AG04450 (cell line): Measurements from ENCODE around the gene ADGB. TPM values are rescaled to one million over a fixed set of nuclear protein-coding genes. Genes with fewer than 3 reads are reported as not detected.

ENCODE experiments used
- CTCF ChIA-PET: fragments of 300-600, 350-600 bp; formaldehyde crosslinking; extraction: SDS; loops from one replicate; lab custom pipeline; 2022; ENCODE audit warnings: antibody characterized with exemption, inconsistent platforms; lab: Charles Lee
- POLR2A ChIA-PET: fragments of 350-600 bp; formaldehyde crosslinking; extraction: SDS; loops from one replicate; lab custom pipeline; 2021; ENCODE audit warnings: antibody characterized with exemption, inconsistent platforms; lab: Yijun Ruan, JAX
- DNase-seq: peaks from one replicate; pipeline ENCODE4 v3.0.0-alpha.2; 2011; ENCODE audit warnings: low read depth, low spot score
- H3K27ac ChIP-seq: one replicate; pipeline ENCODE4 v1.5.1; 2012; ENCODE audit warnings: low read depth, low read length, control low read depth
- H3K27me3 ChIP-seq: one replicate; pipeline ENCODE4 v1.6.0; 2012; ENCODE audit warnings: low read length; ENCODE audit not compliant: control insufficient read depth, insufficient read depth
- H3K4me3 ChIP-seq: 2 replicates; pipeline ENCODE4 v1.5.1; 2011; ENCODE audit warnings: mild to moderate bottlenecking, low read depth, low read length, control low read depth
- H3K9me3 ChIP-seq: 2 replicates; pipeline ENCODE4 v1.5.1; 2012; ENCODE audit warnings: low read length; ENCODE audit not compliant: control insufficient read depth, insufficient read depth
- polyA plus RNA-seq: library from polyadenylated mRNA; depleted of rRNA; stranded (reverse); fragments of >200 nt; gene quantifications from 2 replicates; pipeline ENCODE4 v1.2.3, GENCODE V29; 2011
- TF ChIP-seq, protein P1 (sequence below): IDR thresholded peaks from 2 replicates; pipeline ENCODE4 v1.5.1; 2011; ENCODE audit warnings: low read depth, low read length, control low read depth, inconsistent platforms

ADGB gene
- polyA plus RNA-seq, 1 experiment, result not detected

DNA sequence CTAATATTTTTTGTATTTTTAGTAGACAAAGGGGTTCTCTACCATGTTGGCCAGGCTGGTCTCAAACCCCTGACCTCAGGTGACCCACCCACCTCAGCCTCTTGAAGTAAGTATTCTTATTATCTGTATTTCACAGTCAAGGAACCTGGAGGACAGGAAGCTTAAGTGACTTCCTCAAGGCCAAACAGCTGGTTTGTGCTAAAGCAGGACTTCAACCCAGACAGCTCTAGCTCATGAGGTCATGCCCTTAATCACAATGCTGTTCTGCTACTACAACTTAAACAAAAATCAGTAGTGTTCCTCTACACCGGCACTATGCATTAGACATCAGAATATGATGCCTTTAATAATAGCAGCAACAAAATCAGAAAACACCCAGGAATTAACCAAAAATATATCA is 168.9 kb downstream of the ADGB start:
- Histone ChIP-seq H3K9me3 (no peaks in the 10 kb centered on the region), H3K27ac (no peak overlapping the region), H3K4me3 (no peak overlapping the region), H3K27me3 (no peaks in the 10 kb centered on the region)
- TF ChIP-seq, protein P1, sequence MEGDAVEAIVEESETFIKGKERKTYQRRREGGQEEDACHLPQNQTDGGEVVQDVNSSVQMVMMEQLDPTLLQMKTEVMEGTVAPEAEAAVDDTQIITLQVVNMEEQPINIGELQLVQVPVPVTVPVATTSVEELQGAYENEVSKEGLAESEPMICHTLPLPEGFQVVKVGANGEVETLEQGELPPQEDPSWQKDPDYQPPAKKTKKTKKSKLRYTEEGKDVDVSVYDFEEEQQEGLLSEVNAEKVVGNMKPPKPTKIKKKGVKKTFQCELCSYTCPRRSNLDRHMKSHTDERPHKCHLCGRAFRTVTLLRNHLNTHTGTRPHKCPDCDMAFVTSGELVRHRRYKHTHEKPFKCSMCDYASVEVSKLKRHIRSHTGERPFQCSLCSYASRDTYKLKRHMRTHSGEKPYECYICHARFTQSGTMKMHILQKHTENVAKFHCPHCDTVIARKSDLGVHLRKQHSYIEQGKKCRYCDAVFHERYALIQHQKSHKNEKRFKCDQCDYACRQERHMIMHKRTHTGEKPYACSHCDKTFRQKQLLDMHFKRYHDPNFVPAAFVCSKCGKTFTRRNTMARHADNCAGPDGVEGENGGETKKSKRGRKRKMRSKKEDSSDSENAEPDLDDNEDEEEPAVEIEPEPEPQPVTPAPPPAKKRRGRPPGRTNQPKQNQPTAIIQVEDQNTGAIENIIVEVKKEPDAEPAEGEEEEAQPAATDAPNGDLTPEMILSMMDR, result no peak
- ChIA-PET CTCF (no interaction called here), POLR2A (no interaction called here)
- no peak for DNase-seq

DNA sequence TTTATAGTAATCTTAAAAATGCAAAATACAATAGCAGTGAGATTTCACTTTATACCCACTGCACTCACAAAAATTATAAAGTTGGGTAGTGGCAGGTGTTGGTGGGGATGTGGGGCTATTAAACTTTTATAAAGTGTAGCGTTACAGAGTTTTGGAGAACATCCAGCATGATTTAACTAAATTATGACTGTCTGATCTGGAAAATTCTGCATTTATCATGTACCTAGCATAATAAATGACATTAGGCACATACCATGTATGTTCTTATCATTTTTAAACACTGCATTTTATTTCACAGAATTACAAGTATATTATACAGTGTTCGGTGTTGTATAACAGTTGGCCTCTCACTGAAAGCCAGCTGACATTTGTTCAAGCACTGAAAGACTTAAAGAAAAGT is 169.9 kb downstream of the ADGB start:
- ChIA-PET CTCF (no interaction called here), POLR2A (no interaction called here)
- H3K27ac ChIP-seq, result no peak overlapping the region
- no peak for DNase-seq
- no peaks in the 10 kb centered on the region for H3K27me3 ChIP-seq
- H3K4me3 ChIP-seq, result no peak overlapping the region
- no peaks in the 10 kb centered on the region for H3K9me3 ChIP-seq
- TF ChIP-seq, protein P1, result no peak

GRCh38 chr6:146770275-146770964 is 171.6 kb downstream of the ADGB start:
- CTCF ChIA-PET, result no interaction called here
- POLR2A ChIA-PET, result no interaction called here
- DNase-seq, result no peak
- TF ChIP-seq, protein P1, result no peak
- Histone ChIP-seq H3K4me3 (no peak overlapping the region), H3K9me3 (no peaks in the 10 kb centered on the region), H3K27ac (no peak overlapping the region), H3K27me3 (no peaks in the 10 kb centered on the region)

- TF ChIP-seq, protein P1, result no peak
- no peaks in the 10 kb centered on the region for H3K9me3 ChIP-seq
- H3K27ac ChIP-seq, result no peak overlapping the region
- DNase-seq, result no peak
- H3K27me3 ChIP-seq, result no peaks in the 10 kb centered on the region
- POLR2A ChIA-PET, result no interaction called here
- CTCF ChIA-PET, result interaction anchor here (0.8 kb wide), 1 partner anchor 14 kb away, joined by 3 read pairs; no protein-coding TSS in a partner anchor
- H3K4me3 ChIP-seq, result no peak overlapping the region
These were observed 172.4 kb downstream of the ADGB start for GRCh38 chr6:146770965-146771735.

DNA sequence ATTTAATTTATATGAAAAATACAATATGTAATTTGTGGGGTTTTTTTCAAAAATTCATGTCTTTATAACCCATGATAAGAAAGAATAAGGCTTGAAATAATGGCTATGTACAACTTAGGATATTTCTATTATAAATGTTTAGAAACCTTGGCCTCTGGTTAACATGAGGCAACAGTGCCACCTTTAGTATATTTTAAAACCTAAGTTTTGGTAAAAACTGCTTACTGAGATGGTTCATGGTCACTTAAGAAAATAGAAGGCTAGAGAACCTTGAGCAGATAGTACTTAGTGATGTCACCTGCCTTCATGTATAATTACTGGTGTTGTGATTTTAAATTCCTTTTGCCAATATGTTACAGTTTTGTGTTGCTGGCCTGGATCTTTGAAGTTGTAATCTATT is 176.4 kb downstream of the ADGB start:
- ChIA-PET POLR2A (no interaction called here), CTCF (interaction anchor here (1.2 kb wide), 1 partner anchor 10 kb away, joined by 6 read pairs; no protein-coding TSS in a partner anchor)
- Histone ChIP-seq H3K9me3 (no peaks in the 10 kb centered on the region), H3K27me3 (no peaks in the 10 kb centered on the region), H3K4me3 (no peak overlapping the region), H3K27ac (no peak overlapping the region)
- DNase-seq, result no peak
- TF ChIP-seq, protein P1, result 0 out of 2 replicates have a peak, but pooled peaks have one; percentile 4
